Tibial artery (tissue), 4 donors: ENCODE results near the gene AGR2.
"Not testable (repeated sequence)": the region's sequence is repeated elsewhere in the genome, so short reads cannot be mapped to it uniquely, and the experiment has no call there.

Experiments
- DNase-seq, 2 donors: peaks; one replicate each; pipeline ENCODE4 v3.0.0-alpha.2; 2019
- H3K27ac ChIP-seq, 2 donors: fragments of 200-600 bp; sonication (generic) in 1 of 2; 1 replicate in 1 of 2; 2 replicates in 1 of 2; pipeline ENCODE4 v1.5.1; 2018 to 2019; ENCODE audit warnings: mild to moderate bottlenecking in 1 of 2
- H3K27me3 ChIP-seq, 2 donors: fragments of 200-600 bp; sonication (generic) in 1 of 2; one replicate each; pipeline versions ENCODE4 v1.5.1 to v1.6.0; 2016 to 2019
- H3K36me3 ChIP-seq, 3 donors: fragments of 200-600 bp; sonication (generic) in 2 of 3; one replicate each; pipeline ENCODE4 v1.5.1; 2016 to 2019; ENCODE audit warnings: mild to moderate bottlenecking in 2 of 3
- H3K4me1 ChIP-seq, 4 donors: fragments of 200-600 bp; sonication (generic) in 2 of 4; 1 replicate in 3 of 4; 2 replicates in 1 of 4; pipeline ENCODE4 v1.5.1; 2016 to 2019
- H3K4me3 ChIP-seq, 2 donors: fragments of 200-600 bp; sonication (generic) in 1 of 2; 1 replicate in 1 of 2; 2 replicates in 1 of 2; pipeline ENCODE4 v1.5.1; 2018 to 2019; ENCODE audit warnings: mild to moderate bottlenecking in 2 of 2
- H3K9me3 ChIP-seq, 3 donors: fragments of 200-600 bp; sonication (generic) in 1 of 3; one replicate each; pipeline ENCODE4 v1.5.1; 2016 to 2019
- CTCF ChIP-seq, 2 experiments: fragments of 200-600 bp in 1 of 2; fragments of 450-650 bp in 1 of 2; IDR thresholded peaks; one replicate each; pipeline ENCODE4 v1.5.1; 2017 to 2019; ENCODE audit warnings: antibody characterized with exemption in 2 of 2, mild to moderate bottlenecking in 1 of 2, moderate library complexity in 1 of 2
- intact Hi-C: fragments of 100-400 bp; cut with DNase I; formaldehyde crosslinking; loops from one replicate; pipeline ENCODE4 v1.15.0; 2023; ENCODE audit warnings: low total_unique reads

The AGR2 gene

GRCh38 chr7:16774986-16775385 lies 29.8 kb downstream of the AGR2 start:
- no peak overlapping the region for H3K4me3 ChIP-seq
- intact Hi-C loops: no loop called here
- H3K27me3 ChIP-seq: no peaks in the 10 kb centered on the region
- no peaks in the 10 kb centered on the region for H3K36me3 ChIP-seq
- no peak for TF ChIP-seq CTCF (IDR thresholded peaks at IDR 0.05)
- H3K9me3 ChIP-seq: no peaks in the 10 kb centered on the region
- DNase-seq: no peak
- H3K4me1 ChIP-seq: no peaks in the 10 kb centered on the region
- H3K27ac ChIP-seq: no peak overlapping the region

- no peak for TF ChIP-seq CTCF (IDR thresholded peaks at IDR 0.05)
- intact Hi-C loops: no loop called here
- Histone ChIP-seq H3K27me3 (no peaks in the 10 kb centered on the region), H3K4me3 (no peak overlapping the region), H3K27ac (no peak overlapping the region), H3K36me3 (no peaks in the 10 kb centered on the region), H3K9me3 (no peaks in the 10 kb centered on the region), H3K4me1 (no peaks in the 10 kb centered on the region)
- DNase-seq: no peak
Measured at GRCh38 chr7:16774294-16774693, 30.5 kb downstream of the AGR2 start.

GRCh38 chr7:16773884-16774283 lies 30.9 kb downstream of the AGR2 start:
- Histone ChIP-seq H3K9me3 (no peaks in the 10 kb centered on the region), H3K4me3 (no peak overlapping the region), H3K36me3 (no peaks in the 10 kb centered on the region), H3K27me3 (no peaks in the 10 kb centered on the region), H3K27ac (no peak overlapping the region), H3K4me1 (no peaks in the 10 kb centered on the region)
- TF ChIP-seq CTCF (IDR thresholded peaks at IDR 0.05): no peak
- intact Hi-C loops: no loop called here
- no peak for DNase-seq

- no peaks in the 10 kb centered on the region for H3K27me3 ChIP-seq
- TF ChIP-seq CTCF (IDR thresholded peaks at IDR 0.05): no peak
- intact Hi-C loops: no loop called here
- no peak overlapping the region for H3K27ac ChIP-seq
- H3K4me3 ChIP-seq: no peak overlapping the region
- H3K9me3 ChIP-seq: no peaks in the 10 kb centered on the region
- DNase-seq: no peak
- H3K36me3 ChIP-seq: no peaks in the 10 kb centered on the region
- no peaks in the 10 kb centered on the region for H3K4me1 ChIP-seq
Measured at GRCh38 chr7:16773326-16773725, 31.5 kb downstream of the AGR2 start.

- H3K4me1 ChIP-seq: no peaks in the 10 kb centered on the region
- H3K9me3 ChIP-seq: no peaks in the 10 kb centered on the region
- H3K27ac ChIP-seq: no peak overlapping the region
- intact Hi-C loops: no loop called here
- DNase-seq: no peak
- no peak for TF ChIP-seq CTCF (IDR thresholded peaks at IDR 0.05)
- no peaks in the 10 kb centered on the region for H3K27me3 ChIP-seq
- no peaks in the 10 kb centered on the region for H3K36me3 ChIP-seq
- no peak overlapping the region for H3K4me3 ChIP-seq
Measured at GRCh38 chr7:16770657-16771329, 34.0 kb downstream of the AGR2 start.

- H3K27me3 ChIP-seq, intact Hi-C loops, H3K4me3 ChIP-seq, H3K9me3 ChIP-seq, DNase-seq, H3K27ac ChIP-seq, H3K36me3 ChIP-seq, H3K4me1 ChIP-seq: not testable (repeated sequence)
Measured at GRCh38 chr7:16769994-16770393, 34.8 kb downstream of the AGR2 start.
